GM12878 (cell line): ENCODE measurements around the gene KLF4. TPM values are rescaled to one million over a fixed set of nuclear protein-coding genes. Genes with fewer than 3 reads are reported as not detected.
"Not testable (repeated sequence)": the region's sequence is repeated elsewhere in the genome, so short reads cannot be mapped to it uniquely, and the experiment has no call there.

Experiments used
- ATAC-seq: fragments of 200-7000 bp; cut with Tn5 transposase; 3 replicates; pipeline ENCODE4 v1.9.1; 2020; ENCODE audit warnings: mild to moderate bottlenecking, moderate library complexity
- BruUV-seq: library from RNA; stranded (reverse); fragments of 400-500 nt; replicated peaks from 2 replicates; lab custom pipeline; 2021; lab: Mats Ljungman, UMichigan
- CTCF ChIA-PET: fragments of 300-600 bp; sonication (Branson Sonifier 250); formaldehyde crosslinking; extraction: SDS; loops from one replicate; lab custom pipeline; 2021; ENCODE audit warnings: inconsistent platforms; lab: Yijun Ruan, JAX
- POLR2A ChIA-PET: fragments of 350-600 bp; formaldehyde crosslinking; extraction: SDS; loops from one replicate; lab custom pipeline; 2021; ENCODE audit warnings: inconsistent platforms; lab: Charles Lee
- RAD21 ChIA-PET: fragments of 300-600 bp; sonication (Branson Sonifier 250); formaldehyde crosslinking; loops from one replicate; lab custom pipeline; 2023; ENCODE audit warnings: antibody characterized with exemption; ENCODE audit not compliant: unreplicated experiment; lab: Charles Lee
- SMC1A ChIA-PET: fragments of 300-600 bp; sonication (Branson Sonifier 250); formaldehyde crosslinking; loops from one replicate; lab custom pipeline; 2023; ENCODE audit not compliant: unreplicated experiment, uncharacterized antibody; lab: Charles Lee
- DNase-seq: peaks from one replicate; pipeline ENCODE4 v3.0.0-alpha.2; 2011; ENCODE audit warnings: low read depth, low spot score
- FAIRE-seq: peaks from 3 replicates; lab custom pipeline; 2011; peaks lifted over from hg19 to GRCh38; lab: Jason Lieb, UNC
- H2AFZ ChIP-seq: 2 replicates; pipeline ENCODE4 v1.6.0; 2011; ENCODE audit warnings: low read depth, low read length, control low read depth; ENCODE audit not compliant: control insufficient read depth
- H3K27ac ChIP-seq: 2 replicates; pipeline ENCODE4 v1.5.1; 2011; ENCODE audit warnings: control low read depth; ENCODE audit not compliant: control insufficient read depth, insufficient read depth
- H3K27me3 ChIP-seq, 2 experiments: replicated peaks in 1 of 2; 2 replicates each; pipeline versions ENCODE4 v1.6.0 to v1.6.1; 2011; ENCODE audit warnings: low read length in 1 of 2; ENCODE audit not compliant: control insufficient read depth in 2 of 2, insufficient read depth in 2 of 2
- H3K36me3 ChIP-seq, 2 experiments: 2 replicates each; pipeline ENCODE4 v1.5.1; 2011; ENCODE audit warnings: low read length in 1 of 2; ENCODE audit not compliant: control insufficient read depth in 2 of 2, insufficient read depth in 2 of 2
- H3K4me1 ChIP-seq: 2 replicates; pipeline ENCODE4 v1.6.1; 2011; ENCODE audit warnings: mild to moderate bottlenecking, low read length, moderate library complexity, mixed read lengths; ENCODE audit not compliant: control insufficient read depth, insufficient read depth
- H3K4me2 ChIP-seq: 2 replicates; pipeline ENCODE4 v1.6.0; 2011; ENCODE audit warnings: control low read depth; ENCODE audit not compliant: control insufficient read depth, insufficient read depth
- H3K4me3 ChIP-seq: fragments of 200-600 bp; sonication (generic); 2 replicates; pipeline ENCODE4 v1.5.1; 2016
- H3K79me2 ChIP-seq: 2 replicates; pipeline ENCODE4 v1.6.0; 2011; ENCODE audit warnings: low read length; ENCODE audit not compliant: control insufficient read depth, insufficient read depth
- H3K9ac ChIP-seq: 2 replicates; pipeline ENCODE4 v1.8.0; 2011; ENCODE audit warnings: low read length, control low read depth, mixed read lengths; ENCODE audit not compliant: control insufficient read depth, insufficient read depth
- H3K9me3 ChIP-seq: replicated peaks from 3 replicates; pipeline ENCODE4 v1.5.1; 2011; ENCODE audit warnings: mild to moderate bottlenecking, low read length; ENCODE audit not compliant: control insufficient read depth, insufficient read depth
- H4K20me1 ChIP-seq: 2 replicates; pipeline ENCODE4 v1.6.0; 2011; ENCODE audit not compliant: control insufficient read depth, insufficient read depth
- E2F8 ChIP-seq: fragments of 450-650 bp; IDR thresholded peaks from 2 replicates; pipeline ENCODE4 v1.6.1; 2018; ENCODE audit warnings: mild to moderate bottlenecking, low read depth, moderate library complexity; ENCODE audit not compliant: partially characterized antibody
- JUND ChIP-seq: IDR thresholded peaks from 2 replicates; pipeline ENCODE4 v1.6.1; 2012; ENCODE audit warnings: low read depth, mild to moderate bottlenecking, low read length, improper control_type of control experiment, moderate library complexity
- KDM1A ChIP-seq: fragments of 200-600 bp; sonication (generic); IDR thresholded peaks from 2 replicates; pipeline ENCODE4 v1.6.1; 2016; ENCODE audit warnings: borderline replicate concordance
- MTA2 ChIP-seq: fragments of 450-650 bp; IDR thresholded peaks from 2 replicates; pipeline ENCODE4 v1.6.1; 2016; ENCODE audit warnings: low read depth, mild to moderate bottlenecking, moderate library complexity
- TCF7 ChIP-seq: IDR thresholded peaks from 2 replicates; pipeline ENCODE4 v1.6.1; 2014; ENCODE audit warnings: antibody characterized with exemption, borderline replicate concordance
- WGBS: methylation state at CpG from one replicate; pipeline ENCODE4 v1.1.6; 2016; ENCODE audit warnings: low lambda C conversion rate; ENCODE audit not compliant: insufficient replicate concordance, insufficient coverage; ENCODE audit errors: missing lambda C conversion rate; 5-methylcytosine and 5-hydroxymethylcytosine counted together
- in situ Hi-C: fragments of 300-500 bp; cut with MboI; formaldehyde crosslinking; loops from 9 replicates; pipeline ENCODE4 v1.14.3; 2018; ENCODE audit warnings: mixed read lengths
- intact Hi-C: fragments of 100-400 bp; cut with micrococcal nuclease; formaldehyde crosslinking; loops from one replicate; pipeline ENCODE4 v1.14.2; 2022; ENCODE audit not compliant: unreplicated experiment
- polyA plus RNA-seq, 11 experiments: library from polyadenylated mRNA; depleted of rRNA in 4 of 11; unstranded in 6 of 11; stranded (reverse) in 5 of 11; fragments of >200 nt; fragmentation: Nextera tagmentation in 4 of 11; fragmentation: Illumina TruSeq in 1 of 11; extraction: Ambion mirVana in 4 of 11; extraction: Trizol in 1 of 11; gene quantifications; 1 replicate in 1 of 11; 2 replicates in 10 of 11; pipeline versions ENCODE4 v1.2.1 to v1.2.3, GENCODE V29; 2011 to 2016; ENCODE audit warnings: inconsistent platforms in 2 of 11, missing spikeins in 2 of 11, low read depth in 1 of 11
- total RNA-seq, 4 experiments: library from RNA; depleted of rRNA in 3 of 4; stranded (reverse); fragments of >200 nt in 3 of 4; fragmentation: Illumina TruSeq in 1 of 4; extraction: Trizol in 1 of 4; gene quantifications; 2 replicates each; pipeline versions ENCODE4 v1.2.1 to v1.2.3, GENCODE V29; 2013 to 2021

The KLF4 gene
- total and polyA plus RNA-seq, 10 of the 15 experiments (the other 5 are each of a cell fraction or from before 2014, with no cell fraction given) = 0.03 to 0.40 (median 0.10) TPM; not detected in 1

- no peak overlapping the region for H3K9ac ChIP-seq
- H3K4me2 ChIP-seq = no peak overlapping the region
- ATAC-seq = no peak
- H2AFZ ChIP-seq = no peak overlapping the region
- intact Hi-C loops = no loop called here
- TF ChIP-seq MTA2 (no peak), TCF7 (no peak), JUND (no peak), E2F8 (no peak), KDM1A (no peak)
- ChIA-PET CTCF (no interaction called here), RAD21 (no interaction called here), SMC1A (no interaction called here), POLR2A (no interaction called here)
- no TSS peak for BruUV-seq
- no peak overlapping the region for H3K27ac ChIP-seq
- DNase-seq = no peak
- H3K9me3 ChIP-seq = no peaks in the 10 kb centered on the region; the same call in 2 of the 3 replicates
- 56% methylated on average over 43 of the region's 43 CpGs for whole genome bisulfite sequencing
- peaks cover 6 to 25% of the 10 kb centered on the region in 2 experiments for H3K27me3 ChIP-seq
- peaks cover 2% of the 10 kb centered on the region; the same call in 1 of the 2 replicates for H3K4me1 ChIP-seq
- no peak overlapping the region for H3K4me3 ChIP-seq
- H3K36me3 ChIP-seq = no peaks in the 10 kb centered on the region
- H3K79me2 ChIP-seq = no peaks in the 10 kb centered on the region
- in situ Hi-C loops = loop anchor here (25.0 kb wide), 1 partner anchor 771 kb away; no protein-coding TSS in a partner anchor
- H4K20me1 ChIP-seq = no peaks in the 10 kb centered on the region
- no peak for FAIRE-seq
These were observed 1.8 kb upstream of the KLF4 start for GRCh38 chr9:107491081-107492053.

GRCh38 chr9:107490606-107490970 lies 1.0 kb upstream of the KLF4 start:
- DNase-seq, POLR2A ChIA-PET, SMC1A ChIA-PET, H3K27ac ChIP-seq, RAD21 ChIA-PET, BruUV-seq, H3K79me2 ChIP-seq, H3K9ac ChIP-seq, H4K20me1 ChIP-seq, H3K36me3 ChIP-seq, H2AFZ ChIP-seq, H3K4me1 ChIP-seq, H3K9me3 ChIP-seq, intact Hi-C loops, FAIRE-seq, CTCF ChIA-PET, H3K4me2 ChIP-seq, ATAC-seq, H3K4me3 ChIP-seq: not testable (repeated sequence)
- WGBS = 72% methylated on average over 20 of the region's 23 CpGs
- in situ Hi-C loops = loop anchor here (25.0 kb wide), 1 partner anchor 772 kb away; no protein-coding TSS in a partner anchor
- H3K27me3 ChIP-seq = peaks cover 8 to 25% of the 10 kb centered on the region in 2 experiments
